Measurements from ENCODE around the gene HAUS8.

DNA sequence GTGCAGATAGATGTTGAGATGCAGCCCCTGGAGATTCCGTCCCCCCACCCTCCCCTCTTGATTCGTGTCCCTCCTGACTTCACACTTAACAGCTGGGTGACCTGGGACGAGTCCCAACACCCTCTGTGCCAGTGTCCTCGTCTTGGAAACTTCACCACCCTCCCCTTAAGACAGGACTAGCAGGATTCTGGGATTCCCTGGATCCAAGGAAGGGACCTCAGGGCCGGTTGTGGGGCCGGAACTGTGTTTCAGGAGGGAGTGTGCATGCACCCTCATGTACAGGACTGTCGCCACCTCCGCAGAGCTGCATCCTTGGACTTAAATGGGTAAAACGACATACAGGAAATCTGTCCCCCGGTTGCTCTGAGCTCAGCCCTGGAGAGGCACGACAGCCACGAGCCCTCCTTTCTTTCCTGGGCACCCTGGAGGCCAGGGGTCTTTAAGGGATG lies 1.3 kb upstream of the HAUS8 start:
- TF ChIP-seq POLR2A (IDR thresholded peaks at IDR 0.05; ENCODE audit: low read length) (no peak), GATA1 (IDR thresholded peaks at IDR 0.05; ENCODE audit: low read depth, low read length) (no peak)
